ENCODE results near the gene SLC29A2.

Gene SLC29A2

DNA sequence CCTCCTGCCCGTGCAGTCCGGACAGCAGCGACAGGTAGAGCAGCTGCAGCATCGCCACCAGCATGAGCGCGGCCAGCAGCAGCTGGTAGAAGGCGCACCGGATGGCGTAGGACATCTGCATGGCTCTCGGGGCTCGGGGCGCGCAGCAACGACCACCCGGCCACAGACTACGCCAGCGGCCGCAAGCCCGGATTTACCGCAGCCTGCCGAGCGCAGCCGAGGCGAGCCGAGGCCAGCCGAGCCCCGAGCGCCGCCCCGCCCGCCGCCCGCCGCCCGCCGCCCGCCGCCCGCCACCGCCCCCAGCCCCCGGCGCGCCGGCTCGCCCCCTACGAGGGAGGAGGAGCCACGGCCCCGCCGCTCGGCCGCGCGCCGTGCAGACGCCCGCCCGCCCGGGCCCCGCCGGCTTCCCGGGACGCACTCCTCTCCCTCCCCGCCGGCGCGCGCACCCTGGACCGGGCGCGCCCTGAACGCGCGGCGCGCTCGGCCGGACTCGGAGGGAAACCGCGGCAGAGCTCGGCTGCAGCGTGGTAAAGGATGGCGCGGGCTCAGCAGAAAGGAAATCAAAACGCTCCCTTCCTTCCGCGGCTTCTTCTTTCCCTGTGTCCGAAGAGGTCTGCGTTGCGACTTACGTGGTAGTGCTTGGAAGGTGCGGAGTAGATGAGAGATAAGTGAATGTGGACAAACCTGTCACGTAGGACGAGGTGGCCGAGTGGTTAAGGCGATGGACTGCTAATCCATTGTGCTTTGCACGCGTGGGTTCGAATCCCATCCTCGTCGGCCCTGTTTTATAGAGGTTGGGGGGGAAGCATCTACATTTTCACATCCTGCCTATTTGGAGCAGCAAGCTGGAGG lies 23.9 kb downstream of the SLC29A2 start, which contains the start of gene B4GAT1:
Gene B4GAT1 (minus strand): TSS at position 205 of the 852 bp plus-strand sequence. CDS start 84 bp downstream, at position 121.
- peak; percentile 95 for DNase-seq

DNA sequence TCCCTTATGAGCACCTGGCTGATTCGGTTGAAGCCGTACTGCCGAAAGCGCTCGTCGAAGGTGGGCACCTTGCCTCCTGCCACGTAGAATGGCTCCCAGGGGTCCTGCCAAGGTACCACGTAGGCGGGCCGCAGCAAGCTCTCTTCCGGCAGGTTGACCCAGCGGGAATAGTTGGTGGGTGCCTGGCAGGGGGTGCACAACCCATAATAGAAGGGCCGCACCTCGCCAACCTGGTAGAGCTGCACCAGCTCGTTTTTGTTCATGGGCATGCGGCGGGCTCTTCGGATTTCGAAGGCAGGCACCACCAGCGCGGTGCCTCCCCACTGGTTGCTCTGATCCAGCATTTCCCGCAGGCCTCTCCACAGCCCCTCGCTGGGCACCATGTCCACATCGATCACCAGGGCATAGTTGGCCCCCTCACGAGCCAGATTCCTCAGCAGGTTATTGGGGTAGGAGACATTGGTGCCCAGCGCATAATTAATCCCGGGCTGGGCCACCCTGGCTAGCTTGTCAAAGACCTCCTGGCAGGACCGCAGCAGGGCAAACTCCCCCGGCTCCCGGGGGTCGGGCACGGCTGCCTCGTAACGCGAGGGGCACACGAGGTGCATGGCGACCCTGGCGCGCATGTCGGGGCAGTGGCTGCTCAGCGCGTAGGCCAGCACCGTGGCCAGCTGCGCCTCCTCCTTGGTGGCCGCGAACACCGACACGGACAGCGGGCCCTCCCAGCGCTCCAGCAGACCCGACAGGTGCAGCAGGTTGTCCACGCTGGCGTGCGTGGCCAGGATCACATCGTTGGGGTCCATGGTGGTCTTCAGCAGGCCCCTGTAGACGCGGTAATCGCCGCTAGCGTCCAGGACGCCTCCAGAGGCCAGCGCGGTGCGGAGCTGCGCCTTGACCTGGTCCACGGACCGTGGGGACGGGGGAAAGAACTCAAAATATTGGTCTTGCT lies 24.8 kb downstream of the SLC29A2 start:
- no peak for DNase-seq

DNA sequence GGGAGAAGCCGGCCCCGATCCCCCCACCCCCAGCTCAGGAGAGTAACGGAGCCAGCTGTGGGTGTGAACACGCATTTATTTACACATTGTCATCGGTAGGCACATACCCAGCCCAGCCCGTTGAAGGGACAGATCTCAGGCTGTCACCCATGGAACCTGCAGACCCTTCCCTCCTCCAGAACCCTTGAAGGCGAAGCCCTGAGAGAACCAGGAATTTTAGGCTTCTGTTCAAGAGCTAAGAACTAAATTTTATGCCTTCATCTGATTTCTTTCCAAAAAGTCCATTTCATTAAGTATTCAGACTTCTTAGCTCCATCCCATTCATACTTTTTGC lies 26.3 kb downstream of the SLC29A2 start:
- no peak for DNase-seq

DNA sequence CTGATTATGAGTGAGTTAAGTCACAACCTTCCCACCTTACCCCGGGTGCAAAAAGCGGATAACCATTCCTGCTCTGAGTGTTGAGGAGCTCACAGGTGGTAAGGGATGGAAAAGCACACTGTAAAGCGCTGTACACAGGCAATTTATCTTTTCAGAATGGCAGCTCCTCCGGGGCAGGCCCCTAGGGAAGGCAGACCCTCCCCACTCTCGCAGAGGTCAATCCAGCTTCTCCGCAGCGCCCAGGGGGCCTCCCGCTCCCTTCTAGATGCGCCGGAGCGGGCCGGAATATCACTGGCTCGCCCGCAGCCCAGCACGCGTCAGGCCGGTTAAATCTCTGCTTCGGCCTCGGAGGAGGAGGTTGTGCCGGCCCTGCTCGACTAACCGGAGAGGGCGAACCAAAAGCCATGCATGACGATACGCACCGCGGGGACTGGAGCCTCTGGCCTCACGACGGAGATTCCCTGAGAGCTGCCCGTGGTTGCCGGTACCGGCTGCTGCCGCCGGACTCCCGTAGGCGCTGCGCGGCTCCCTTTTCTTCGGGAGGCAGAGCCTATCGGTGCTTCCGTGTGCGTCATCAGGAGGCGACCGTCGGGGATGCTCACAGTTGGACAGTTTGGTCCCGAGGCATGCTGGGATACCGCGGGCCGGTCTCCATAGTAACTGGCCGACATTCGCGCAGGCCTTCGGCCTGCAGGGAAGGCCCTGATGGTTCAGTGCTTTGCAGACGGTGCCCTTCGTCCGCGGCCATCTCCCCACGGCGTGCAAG lies 26.8 kb downstream of the SLC29A2 start, which contains the start of gene BRMS1:
Gene BRMS1 (minus strand): TSS at position 555 of the 766 bp plus-strand sequence. CDS start 2,870 bp downstream, outside the sequence.
- DNase-seq, result peak; percentile 97

DNA sequence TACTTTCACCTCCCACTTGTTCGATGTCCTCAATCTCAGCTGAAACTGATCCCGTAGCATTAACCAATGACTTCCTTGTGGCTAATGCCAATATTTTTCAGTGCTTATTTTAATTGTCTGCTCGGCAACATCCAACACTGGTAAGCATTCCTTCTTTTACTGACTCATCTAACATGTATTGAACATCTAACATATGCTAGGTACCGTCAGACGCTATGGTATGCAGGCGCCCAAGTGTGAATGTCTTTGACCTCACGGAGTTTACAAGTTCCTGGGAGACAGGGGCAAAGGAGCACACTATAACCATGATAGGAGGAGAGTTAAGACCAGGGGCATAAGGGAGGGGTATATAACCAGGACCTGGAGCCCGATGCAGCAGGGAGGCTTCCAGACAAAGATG lies 28.4 kb downstream of the SLC29A2 start:
- DNase-seq, result no peak

DNA sequence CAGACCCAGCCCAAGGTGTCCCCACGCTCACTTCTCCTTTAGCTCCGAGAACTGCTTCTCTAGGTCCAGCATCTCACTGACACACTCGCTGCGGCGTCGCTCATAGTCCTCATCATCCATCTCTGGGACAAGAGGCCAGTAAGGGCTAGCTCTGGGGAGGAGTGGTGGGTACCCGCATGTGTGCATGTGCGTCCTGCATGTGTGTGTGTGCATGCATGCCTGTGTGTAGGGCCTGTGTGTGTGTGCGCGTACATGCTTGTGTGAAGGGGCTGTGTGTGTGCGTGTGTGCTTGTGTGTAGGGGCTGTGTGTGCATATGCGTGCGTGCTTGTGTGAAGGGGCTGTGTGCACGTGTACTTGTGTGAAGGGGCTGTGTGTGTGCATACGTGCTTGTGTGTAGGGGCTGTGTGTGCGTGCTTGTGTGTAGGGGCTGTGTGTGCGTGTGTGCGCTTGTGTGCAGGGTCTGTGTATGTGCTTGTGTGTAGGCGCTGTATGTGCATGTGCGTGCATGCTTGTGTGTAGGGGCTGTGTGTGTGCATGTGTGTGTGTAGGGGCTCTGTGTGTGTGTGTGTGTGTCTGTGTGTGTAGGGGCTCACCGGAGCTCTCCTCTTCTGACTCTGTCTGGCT lies 29.9 kb downstream of the SLC29A2 start:
- no peak for DNase-seq

DNA sequence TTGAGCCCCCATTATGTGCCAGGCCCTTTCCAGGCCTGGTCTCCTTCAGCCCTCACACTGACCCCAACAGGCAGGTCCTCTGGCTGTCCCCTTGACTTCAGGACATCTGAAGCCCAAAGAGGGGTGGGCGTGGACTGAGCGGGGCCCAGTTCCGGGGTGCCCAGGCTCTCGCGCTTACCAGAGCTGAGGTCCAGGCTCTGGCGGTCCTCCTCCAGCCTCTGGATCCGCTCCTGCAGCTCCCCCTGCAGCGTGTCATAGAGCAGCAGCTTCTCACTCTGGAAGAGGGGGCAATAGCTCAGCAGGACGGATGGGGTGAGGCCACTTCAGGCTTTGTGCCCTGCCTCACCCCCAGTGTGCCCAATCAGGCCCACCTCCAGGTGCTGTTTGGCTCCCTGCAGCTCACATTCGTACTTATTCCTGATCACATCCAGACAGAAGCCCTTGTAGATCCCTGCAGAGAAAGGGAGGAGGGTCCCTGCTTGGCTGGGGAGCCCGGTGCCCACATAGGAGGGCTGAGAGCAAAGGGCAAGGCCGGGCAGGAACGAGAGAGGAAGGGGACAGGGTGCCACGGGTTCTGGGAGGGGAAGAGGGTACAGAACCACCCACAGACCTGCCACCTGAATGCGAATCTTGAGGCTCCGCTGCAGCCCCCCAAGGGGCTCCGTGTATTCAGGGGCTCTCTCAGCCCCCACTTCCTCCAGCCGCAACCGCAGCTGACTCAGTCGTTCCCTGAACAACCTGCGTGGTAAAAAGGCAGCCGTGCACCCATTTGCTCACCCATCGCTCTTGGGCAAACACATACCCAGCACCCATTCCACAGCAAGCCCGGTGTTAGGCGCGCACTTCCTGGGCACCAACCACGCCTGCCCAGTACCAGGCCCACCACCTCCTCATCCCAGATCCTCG lies 30.7 kb downstream of the SLC29A2 start:
- no peak for DNase-seq

DNA sequence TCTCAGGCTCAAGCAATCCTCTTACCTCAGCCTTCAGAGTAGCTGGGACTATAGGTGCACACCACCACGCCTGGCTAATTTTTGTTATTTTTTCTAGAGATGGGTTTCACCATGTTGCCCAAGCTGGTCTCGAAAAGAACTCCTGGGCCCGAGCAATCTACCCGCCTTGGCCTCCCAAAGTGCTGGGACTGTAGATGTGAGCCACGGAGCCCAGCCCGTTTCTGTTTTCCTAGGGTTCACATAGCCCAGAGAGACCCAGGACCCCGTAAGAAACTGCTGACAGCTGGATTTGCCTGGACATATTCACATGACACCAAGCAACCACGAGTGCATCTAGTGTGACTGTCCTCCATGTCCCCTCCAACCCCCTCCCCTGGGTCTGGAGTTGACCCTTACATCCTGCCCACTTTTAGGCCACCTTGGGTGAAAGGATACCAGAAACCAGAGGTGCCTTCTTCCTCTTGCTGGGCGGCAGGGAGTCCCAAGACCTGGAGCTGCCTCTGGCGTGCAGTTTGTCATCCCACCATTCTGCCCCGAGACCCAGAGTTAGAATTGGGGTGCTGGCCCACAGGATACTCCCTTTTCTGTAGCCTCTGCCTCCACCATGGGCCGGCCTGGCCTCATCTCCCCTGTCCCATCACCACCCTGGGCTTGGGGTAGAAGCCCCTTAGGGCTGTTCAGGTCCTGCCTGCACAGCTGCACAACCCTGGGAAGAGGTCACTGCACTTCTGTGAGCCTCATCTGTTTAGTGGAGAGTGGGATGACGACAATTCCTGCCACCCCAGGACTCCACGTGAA lies 31.7 kb downstream of the SLC29A2 start:
- no peak for DNase-seq

DNA sequence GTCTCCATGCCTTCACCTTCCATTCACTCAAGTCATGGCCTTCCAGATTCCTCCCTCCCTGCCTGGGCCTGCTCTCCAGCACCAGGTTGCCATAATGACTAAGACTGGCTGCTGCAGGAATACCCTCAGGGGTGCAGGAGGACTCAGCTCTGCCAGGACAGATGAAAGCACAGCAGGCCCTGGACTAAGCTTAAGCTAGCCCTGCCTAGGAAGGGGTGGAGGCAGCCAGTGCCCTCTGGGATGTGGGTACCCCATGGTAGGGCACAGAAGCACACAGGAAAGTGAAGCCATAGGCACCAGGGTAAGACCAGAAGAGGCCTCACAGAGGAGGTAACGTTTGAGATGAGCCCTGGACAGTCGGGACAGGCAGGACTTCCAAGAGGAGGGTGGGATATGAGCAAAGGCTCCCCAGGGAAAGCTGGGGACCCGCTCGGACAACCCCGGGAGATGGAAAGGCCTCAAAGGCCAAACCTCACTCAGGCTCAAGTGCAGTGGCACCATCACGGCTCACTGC lies 32.3 kb downstream of the SLC29A2 start:
- no peak for DNase-seq

DNA sequence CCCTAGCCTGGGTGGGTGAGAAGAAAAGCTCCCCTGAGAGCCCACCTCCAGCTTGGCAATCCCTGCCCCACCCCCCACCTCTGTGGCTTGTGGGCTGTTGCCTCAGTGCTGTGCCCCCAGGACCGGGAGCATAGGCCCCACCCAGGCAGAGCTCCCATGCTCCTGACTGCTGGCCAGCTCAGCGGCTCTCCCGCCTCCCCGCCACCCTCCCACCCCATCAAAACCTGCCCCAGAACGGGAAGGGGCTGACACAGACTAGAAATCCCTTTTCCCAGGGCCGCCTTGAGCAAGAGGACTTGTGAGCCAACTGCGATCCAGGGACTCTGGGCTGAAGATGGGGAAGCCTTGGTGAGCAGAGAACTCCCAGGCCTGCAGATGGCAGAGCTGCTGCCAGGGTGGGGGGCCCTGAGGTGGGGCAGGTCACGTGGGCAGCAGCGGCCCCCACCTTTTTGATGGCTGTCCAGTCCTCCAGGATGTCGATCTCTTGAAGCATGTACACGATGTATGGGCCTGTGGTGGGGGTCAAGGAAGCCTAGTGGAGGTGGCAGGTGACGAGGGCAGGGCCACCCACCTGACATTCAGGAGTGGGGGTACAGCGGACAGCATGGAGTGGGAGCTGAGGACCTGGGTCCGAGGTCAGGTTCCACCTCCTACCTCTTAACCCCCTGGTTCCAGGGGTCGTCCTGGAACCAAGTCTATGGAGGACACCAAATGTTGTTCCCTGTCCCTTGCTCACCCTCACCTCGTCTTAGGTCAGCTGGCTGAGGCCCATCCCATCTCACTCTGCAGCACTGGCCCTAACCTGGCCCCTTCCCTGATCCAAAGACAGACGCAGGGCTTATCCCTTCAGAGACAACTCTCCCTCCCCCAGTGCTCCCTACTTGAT lies 33.0 kb downstream of the SLC29A2 start:
- DNase-seq, result no peak

DNA sequence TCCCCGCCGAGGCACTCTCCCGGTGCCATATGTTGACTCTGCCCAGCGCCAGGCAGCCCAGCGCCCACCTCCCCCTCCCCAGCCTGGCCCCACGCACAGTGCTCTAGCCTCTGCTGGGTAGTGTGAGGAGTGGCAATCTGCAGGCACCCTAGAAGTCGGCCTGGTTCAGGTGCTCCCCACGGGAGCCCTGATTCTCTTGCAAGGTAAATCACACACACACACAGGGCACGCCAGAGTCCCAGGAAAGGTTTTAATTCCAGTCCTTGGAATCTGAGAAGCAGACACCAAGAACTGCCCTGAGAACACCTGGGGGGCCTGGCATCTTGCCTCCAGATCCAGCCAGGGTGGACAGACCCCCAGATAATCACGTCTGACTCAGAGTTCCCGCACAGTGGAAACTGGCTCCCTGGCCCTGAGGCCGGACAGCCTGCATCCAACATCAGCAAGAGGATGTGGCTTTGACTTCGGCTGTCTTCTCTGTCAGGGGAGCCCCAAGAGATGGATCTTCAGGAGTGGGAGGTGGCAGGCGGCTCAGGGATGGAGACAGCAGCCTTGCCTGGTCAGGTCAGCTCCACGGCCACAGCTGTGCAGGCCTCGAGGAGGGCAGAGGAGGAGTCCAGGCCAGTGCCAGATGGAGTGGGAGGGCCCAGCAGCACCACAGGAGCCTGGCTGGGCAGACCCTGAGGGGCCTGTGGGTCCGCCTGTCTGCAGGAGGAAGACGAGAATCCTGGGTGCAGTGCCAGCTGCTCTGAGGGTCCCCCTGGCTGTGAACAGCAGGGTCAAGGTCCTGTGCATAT lies 34.3 kb downstream of the SLC29A2 start:
- DNase-seq, result no peak

DNA sequence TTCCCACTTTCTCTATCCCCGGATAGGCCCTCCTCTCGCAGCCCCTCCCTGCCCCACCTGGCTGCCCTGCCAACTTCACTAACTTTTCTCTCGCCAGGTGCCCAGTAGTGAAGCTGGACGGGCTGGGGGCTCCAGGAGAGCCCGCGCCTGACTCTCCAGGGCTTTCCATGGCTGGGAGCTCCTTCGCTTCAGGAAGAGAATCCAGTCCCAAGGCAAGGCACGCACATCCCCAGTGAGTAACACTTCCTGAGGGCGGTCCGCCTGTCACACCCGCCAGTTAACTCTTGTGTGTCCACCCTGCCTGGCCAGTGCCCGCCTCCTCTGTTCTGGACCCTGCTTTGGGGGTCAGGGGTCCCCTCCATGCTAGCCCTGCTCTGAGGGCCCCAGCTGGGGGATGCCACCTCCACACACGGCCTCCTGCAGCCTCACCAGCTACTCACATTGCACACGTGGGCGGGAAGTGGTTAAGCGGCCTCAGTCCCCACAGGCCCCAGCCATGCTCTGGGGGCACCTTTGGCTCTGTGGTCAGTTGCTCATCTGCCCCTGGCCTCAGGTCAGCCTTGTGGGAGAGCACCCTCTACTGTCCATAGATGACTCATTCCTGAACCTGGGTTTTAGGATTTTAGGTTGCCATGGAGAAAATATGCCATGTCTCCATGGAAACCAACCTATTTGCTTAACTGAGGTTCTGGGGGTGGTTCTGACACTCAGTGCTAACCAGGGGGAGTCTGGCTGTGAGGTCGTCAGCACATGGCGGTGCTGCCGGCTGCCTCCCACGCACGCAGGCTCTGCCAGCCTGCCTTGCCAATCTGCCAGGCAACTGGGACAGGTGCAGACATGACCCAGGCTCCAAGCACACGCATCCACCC lies 35.1 kb downstream of the SLC29A2 start, which contains the start of gene RIN1:
Gene RIN1 (minus strand): TSS at position 201 of the 869 bp plus-strand sequence. CDS start 32 bp downstream, at position 169.
- DNase-seq, result peak; percentile 85

DNA sequence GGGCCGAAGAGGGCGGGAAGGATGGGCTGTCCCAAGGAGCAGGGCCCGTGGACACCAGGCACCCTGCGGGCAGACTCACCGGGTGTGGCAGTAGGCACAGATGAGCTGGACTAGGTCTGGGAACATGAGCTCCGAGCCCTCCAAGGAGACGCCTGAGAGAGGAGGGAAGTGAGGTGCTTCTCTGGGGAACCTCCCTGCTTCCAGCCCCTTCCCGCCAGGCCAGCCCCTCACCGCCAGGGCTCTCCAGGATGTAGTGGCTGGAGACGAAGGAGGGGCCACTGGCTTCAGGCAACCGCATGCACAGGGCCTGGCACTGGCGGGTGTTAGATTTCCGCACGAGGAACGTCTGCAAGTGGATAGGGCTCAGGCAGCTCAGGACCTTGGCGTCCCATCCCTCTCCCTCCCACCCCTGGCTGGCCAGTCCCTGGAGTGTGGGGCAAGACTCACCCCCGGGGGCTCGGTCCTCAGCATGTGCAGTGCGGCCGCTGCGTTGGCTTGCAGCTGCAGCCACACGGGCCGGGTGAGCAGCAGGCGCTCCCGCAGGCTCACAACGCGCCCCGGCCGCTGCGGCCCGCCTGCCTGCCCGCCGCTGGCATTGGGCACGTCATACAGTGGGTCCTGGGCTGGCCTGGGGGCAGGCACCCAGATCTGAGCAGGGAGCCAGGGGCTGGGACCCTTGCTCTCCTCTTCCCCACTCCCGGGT lies 35.9 kb downstream of the SLC29A2 start:
- peak; percentile 58 for DNase-seq

DNA sequence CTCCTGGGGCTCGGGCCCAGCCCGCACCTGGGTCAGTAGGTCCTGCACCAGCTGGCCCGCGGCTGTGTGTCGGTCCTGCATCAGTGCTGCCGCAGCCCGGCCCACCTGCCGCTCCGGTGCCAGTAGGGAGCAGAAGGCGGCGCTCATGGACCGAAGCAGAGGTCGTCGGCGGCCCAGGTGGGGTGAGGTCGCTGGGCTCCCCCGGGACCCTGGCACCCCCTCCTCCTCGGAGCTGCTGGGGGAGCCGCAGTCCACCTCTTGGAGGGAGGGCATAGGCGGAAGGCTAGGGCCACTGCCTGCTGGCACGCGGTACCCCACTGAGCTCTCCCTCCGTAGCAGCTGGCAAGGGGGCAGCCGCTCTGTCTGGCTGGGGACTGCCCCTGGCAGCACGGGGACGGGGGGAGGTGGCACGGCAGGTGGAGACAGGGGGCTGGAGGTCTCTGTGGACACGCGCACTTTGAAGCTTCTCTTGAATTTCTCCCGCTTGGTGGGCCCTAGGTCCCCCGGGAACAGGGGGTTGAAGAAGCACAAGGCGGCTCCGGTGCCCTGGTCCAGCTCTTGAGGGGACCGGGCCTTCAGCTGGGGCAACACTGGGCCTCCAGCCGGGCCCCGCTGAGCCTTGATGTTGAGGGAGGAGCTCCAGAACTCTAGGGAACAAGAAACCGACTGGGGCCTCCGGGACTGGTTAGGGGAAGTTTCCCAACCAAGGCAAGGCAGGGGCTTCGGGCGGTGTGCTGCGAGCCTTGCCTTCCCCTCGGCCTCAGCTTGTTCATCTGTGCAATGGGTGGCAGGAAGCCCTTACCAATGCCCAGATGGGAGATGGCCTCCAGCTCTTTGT lies 36.7 kb downstream of the SLC29A2 start:
- no peak for DNase-seq
